ENCODE results near the gene DNAH10. TPM values are rescaled to one million over a fixed set of nuclear protein-coding genes. Genes with fewer than 3 reads are reported as not detected.

The DNAH10 gene
- total RNA-seq, 1 donor from 2014 or later: not detected

DNA sequence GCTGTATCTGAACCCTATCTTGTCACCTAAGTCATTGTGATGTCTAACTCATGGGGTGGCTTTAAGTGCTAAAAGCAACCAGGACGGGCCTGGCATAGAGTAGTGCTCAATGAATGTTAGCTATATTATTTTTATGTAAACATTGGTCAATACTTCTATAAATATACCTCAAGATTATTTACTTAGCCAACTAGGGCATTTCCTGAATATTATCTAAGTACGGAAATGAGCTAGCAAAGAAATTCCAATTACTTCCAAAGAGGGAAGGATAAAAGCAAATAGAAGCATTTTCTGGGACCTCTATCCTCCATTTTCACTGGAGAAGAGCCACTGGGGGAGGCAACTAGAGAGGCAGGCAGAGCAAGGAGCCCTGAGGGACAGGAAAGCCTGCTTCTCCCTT is 189.9 kb downstream of the DNAH10 start:
- DNase-seq (ENCODE audit: low spot score in 2 of 2): no peak
- no peak overlapping the region for H3K4me3 ChIP-seq
- H3K9me3 ChIP-seq: no peaks in the 10 kb centered on the region
- intact Hi-C loops (cut with DNase I): no loop called here
- H3K27ac ChIP-seq: peak overlapping the region; percentile 24 to 53
- H3K27me3 ChIP-seq: no peaks in the 10 kb centered on the region
- TF ChIP-seq, protein P1, sequence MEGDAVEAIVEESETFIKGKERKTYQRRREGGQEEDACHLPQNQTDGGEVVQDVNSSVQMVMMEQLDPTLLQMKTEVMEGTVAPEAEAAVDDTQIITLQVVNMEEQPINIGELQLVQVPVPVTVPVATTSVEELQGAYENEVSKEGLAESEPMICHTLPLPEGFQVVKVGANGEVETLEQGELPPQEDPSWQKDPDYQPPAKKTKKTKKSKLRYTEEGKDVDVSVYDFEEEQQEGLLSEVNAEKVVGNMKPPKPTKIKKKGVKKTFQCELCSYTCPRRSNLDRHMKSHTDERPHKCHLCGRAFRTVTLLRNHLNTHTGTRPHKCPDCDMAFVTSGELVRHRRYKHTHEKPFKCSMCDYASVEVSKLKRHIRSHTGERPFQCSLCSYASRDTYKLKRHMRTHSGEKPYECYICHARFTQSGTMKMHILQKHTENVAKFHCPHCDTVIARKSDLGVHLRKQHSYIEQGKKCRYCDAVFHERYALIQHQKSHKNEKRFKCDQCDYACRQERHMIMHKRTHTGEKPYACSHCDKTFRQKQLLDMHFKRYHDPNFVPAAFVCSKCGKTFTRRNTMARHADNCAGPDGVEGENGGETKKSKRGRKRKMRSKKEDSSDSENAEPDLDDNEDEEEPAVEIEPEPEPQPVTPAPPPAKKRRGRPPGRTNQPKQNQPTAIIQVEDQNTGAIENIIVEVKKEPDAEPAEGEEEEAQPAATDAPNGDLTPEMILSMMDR (IDR thresholded peaks at IDR 0.05): no peak
- H3K36me3 ChIP-seq: no peaks in the 10 kb centered on the region
- H3K4me1 ChIP-seq: peaks cover 0 to 12% of the 10 kb centered on the region in 2 donors

DNA sequence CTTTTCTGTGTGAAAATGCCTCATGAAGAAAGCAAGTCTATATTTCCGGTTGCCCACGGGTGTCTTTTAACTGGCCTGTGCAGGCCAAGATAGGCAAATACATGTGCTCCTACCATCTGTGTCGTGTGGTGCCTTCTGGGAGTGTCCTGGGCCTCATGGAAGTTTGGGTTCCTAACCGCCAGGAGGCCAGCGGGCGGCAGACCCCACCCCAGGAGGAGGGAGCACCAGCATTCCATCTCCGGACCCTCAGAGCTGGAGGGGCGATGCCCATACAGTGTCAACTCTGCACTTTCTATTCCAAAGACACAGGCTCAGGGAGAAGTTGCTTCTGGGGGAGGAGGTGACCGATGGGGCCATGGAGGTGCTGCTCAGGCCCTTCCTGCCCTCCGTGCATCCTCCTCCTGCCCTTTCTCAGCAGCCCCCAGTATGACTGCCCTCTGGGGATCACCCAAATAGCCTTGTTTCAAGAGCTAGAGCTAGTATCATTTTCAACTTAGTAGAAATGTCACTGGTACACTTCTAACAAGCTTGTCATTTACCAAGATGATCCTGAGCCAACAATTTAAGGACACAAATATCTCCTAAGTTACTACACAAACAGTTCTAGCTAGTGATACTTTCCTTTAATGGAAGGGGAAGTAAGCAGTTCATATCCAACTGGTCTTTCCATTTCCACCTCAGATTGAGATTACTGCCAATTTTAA is 192.7 kb downstream of the DNAH10 start:
- no peak overlapping the region for H3K27ac ChIP-seq
- no peaks in the 10 kb centered on the region for H3K36me3 ChIP-seq
- H3K27me3 ChIP-seq: no peaks in the 10 kb centered on the region
- H3K4me3 ChIP-seq: no peak overlapping the region
- intact Hi-C loops (cut with DNase I): no loop called here
- peaks cover 0 to 12% of the 10 kb centered on the region in 2 donors for H3K4me1 ChIP-seq
- DNase-seq (ENCODE audit: low spot score in 2 of 2): no peak
- no peaks in the 10 kb centered on the region for H3K9me3 ChIP-seq
- TF ChIP-seq, protein P1 (IDR thresholded peaks at IDR 0.05): no peak

DNA sequence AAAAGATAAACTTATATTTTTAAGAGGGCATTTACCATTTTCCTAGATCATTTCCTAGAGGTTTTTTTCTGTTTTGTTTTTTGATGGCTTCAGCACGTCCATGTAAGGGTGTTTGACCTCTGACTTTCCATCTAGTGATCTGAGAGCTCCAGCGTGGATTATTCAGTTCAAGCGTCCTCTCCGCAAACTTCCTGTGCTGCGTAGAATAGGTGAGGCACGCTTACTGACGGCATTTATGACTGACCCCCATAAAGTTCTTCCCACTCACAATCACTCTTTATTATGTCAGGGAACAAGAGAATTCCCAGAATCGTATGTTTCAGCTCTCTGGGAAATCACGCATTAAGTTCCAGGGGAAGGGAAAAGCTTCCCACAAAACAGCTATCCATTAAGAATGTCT is 194.1 kb downstream of the DNAH10 start:
- no peak for DNase-seq (ENCODE audit: low spot score in 2 of 2)
- Histone ChIP-seq H3K36me3 (no peaks in the 10 kb centered on the region), H3K27me3 (no peaks in the 10 kb centered on the region), H3K27ac (no peak overlapping the region), H3K4me1 (peaks cover 0 to 9% of the 10 kb centered on the region in 2 donors), H3K9me3 (no peaks in the 10 kb centered on the region), H3K4me3 (no peak overlapping the region)
- intact Hi-C loops (cut with DNase I): no loop called here
- TF ChIP-seq, protein P1 (IDR thresholded peaks at IDR 0.05): no peak

DNA sequence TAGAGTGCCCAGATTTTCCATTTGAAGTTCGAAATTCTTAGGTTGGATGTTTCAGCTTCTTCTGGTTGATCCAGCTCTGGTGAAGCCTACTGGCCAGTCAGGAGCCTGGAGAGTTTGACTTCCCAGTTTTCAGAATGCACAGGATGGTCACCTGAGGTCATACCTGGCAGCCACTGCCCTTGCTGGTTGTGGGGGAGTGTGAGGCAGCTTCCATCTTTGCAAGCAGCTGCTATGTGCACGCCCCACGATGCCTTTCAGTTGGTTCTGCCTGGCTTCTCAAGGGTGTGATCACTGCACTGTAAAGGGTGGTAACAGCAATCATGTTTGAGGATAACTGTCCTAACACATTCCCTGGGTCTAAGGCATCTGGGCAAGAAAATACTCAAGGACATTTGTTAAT is 195.1 kb downstream of the DNAH10 start:
- Histone ChIP-seq H3K9me3 (no peaks in the 10 kb centered on the region), H3K27ac (no peak overlapping the region), H3K36me3 (no peaks in the 10 kb centered on the region), H3K4me3 (no peak overlapping the region), H3K4me1 (peaks cover 0 to 7% of the 10 kb centered on the region in 2 donors), H3K27me3 (no peaks in the 10 kb centered on the region)
- DNase-seq (ENCODE audit: low spot score in 2 of 2): no peak
- intact Hi-C loops (cut with DNase I): no loop called here
- TF ChIP-seq, protein P1 (IDR thresholded peaks at IDR 0.05): no peak

DNA sequence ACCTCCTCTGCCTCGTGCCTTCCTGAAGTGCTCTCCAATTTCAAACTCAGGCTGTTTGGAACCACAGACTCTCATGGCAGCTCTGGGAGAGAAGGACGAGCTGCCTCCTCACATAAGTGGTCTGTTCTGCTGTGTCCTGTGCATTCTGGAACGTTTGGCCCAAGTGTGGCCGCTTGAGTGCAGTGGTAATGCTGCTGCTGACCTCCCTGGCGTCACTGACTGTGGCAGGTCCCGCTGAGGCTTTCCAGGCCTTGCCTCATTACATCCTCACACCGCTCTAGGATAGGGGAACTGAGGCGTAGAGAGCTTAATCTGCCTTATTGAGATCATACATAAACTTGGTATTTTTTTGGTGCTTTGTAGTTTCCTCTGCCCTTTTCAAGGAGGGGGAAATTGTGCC is 196.4 kb downstream of the DNAH10 start:
- H3K4me1 ChIP-seq: no peaks in the 10 kb centered on the region
- no peak overlapping the region for H3K4me3 ChIP-seq
- intact Hi-C loops (cut with DNase I): no loop called here
- TF ChIP-seq, protein P1 (IDR thresholded peaks at IDR 0.05): no peak
- no peak overlapping the region for H3K27ac ChIP-seq
- no peaks in the 10 kb centered on the region for H3K9me3 ChIP-seq
- no peaks in the 10 kb centered on the region for H3K36me3 ChIP-seq
- H3K27me3 ChIP-seq: no peaks in the 10 kb centered on the region
- DNase-seq (ENCODE audit: low spot score in 2 of 2): no peak
